Gastrocnemius medialis (tissue), 4 donors: ENCODE results near the gene MRPL17.

Experiments
- CTCF ChIP-seq, 5 experiments: fragments of 450-650 bp in 3 of 5; fragments of 200-600 bp in 2 of 5; sonication (generic) in 2 of 5; IDR thresholded peaks in 4 of 5; conservative IDR thresholded peaks in 1 of 5; 1 replicate in 4 of 5; 2 replicates in 1 of 5; pipeline ENCODE4 v1.5.1; 2016 to 2019; ENCODE audit warnings: antibody characterized with exemption in 5 of 5, mild to moderate bottlenecking in 3 of 5, moderate library complexity in 3 of 5
- POLR2A ChIP-seq, 2 donors: fragments of 450-650 bp; IDR thresholded peaks; one replicate each; pipeline ENCODE4 v1.6.1; 2017; ENCODE audit warnings: antibody characterized with exemption in 2 of 2, mild to moderate bottlenecking in 2 of 2, moderate library complexity in 2 of 2

GRCh38 chr11:6667733-6668374 lies 15.3 kb downstream of the MRPL17 start:
- peak in 1 of 5 experiments; percentile 51 for TF ChIP-seq CTCF (IDR thresholded peaks at IDR 0.05 in 4 of 5, conservative IDR thresholded peaks at IDR 0.05 in 1 of 5)
- no peak for TF ChIP-seq POLR2A (IDR thresholded peaks at IDR 0.05)
